Activated CD4-positive, alpha-beta T cell treated with anti-CD3 and anti-CD28 coated beads, Interleukin-2, amount 50 U/mL, for 4 hours (primary cell): ENCODE data around the gene B3GNT2.
"Not testable (repeated sequence)": the region's sequence is repeated elsewhere in the genome, so short reads cannot be mapped to it uniquely, and the experiment has no call there.

ENCODE experiments used
- DNase-seq, 2 experiments: peaks; one replicate each; pipeline ENCODE4 v3.0.0-alpha.2; 2020

The B3GNT2 gene, protein sequence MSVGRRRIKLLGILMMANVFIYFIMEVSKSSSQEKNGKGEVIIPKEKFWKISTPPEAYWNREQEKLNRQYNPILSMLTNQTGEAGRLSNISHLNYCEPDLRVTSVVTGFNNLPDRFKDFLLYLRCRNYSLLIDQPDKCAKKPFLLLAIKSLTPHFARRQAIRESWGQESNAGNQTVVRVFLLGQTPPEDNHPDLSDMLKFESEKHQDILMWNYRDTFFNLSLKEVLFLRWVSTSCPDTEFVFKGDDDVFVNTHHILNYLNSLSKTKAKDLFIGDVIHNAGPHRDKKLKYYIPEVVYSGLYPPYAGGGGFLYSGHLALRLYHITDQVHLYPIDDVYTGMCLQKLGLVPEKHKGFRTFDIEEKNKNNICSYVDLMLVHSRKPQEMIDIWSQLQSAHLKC

GRCh38 chr2:62195421-62196277 is at the start of gene B3GNT2:
Gene B3GNT2 (plus strand): TSS chr2:62196115. CDS start chr2:62222221, 26,106 bp downstream.
- DNase-seq: peak; percentile 79 to 82

DNA sequence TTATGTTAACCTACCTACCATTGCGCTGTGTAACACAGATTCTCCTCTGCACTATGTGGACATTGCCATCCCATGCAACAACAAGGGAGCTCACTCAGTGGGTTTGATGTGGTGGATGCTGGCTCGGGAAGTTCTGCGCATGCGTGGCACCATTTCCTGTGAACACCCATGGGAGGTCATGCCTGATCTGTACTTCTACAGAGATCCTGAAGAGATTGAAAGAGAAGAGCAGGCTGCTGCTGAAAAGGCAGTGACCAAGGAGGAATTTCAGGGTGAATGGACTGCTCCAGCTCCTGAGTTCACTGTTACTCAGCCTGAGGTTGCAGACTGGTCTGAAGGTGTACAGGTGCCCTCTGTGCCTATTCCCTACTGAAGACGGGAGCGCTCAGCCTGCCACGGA is 49.1 kb upstream of the B3GNT2 start:
- not testable (repeated sequence) for DNase-seq

DNA sequence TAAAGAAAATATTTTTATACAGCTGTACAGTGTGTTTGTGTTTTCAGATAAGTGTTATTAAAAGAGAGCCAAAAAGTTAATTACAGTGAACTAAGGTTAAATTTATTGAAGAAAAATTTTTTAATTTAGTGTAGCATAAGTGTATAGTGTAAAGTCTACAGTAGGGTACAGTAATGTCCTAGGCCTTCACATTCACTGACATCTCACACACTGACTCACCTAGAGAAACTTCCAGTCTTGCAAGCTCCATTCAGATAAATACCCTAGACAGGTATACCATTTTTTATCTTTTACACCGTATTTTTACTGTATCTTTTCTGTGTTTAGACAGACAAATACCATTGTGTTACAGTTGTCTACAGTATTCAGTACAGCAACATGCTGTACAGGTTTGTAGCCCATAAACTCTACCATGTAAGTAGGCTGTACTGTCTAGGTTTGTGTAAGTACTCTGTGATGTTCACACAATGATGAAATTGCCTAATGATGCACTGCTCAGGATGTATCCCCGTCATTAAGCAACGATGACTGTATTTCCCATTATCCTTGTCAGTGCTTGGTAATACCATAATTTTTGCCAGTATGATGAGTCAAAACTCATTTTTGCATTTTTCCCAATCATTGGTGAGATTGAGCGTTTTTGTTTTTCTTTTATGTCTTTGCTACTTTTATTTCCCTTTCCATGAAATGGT is 48.2 kb upstream of the B3GNT2 start:
- DNase-seq: no peak

DNA sequence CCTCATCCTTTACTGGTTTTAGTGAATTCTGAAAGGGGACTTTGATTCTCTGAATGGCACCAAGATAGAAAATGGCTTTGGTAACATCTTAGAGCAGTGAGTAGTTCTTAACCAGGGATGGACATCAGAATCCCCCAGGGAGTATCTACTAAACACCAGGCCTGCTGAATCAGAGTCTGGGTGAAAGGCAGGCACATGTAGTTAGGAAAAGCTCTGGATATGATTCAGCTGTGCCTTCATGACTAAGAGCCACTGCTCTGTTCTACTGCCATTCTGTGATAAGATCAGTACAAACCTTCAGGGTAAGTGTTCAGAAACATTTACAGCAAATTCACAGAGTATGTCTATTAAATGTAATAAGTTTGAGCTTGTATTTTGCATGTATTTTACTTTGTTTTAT is 46.2 kb upstream of the B3GNT2 start:
- no peak for DNase-seq

DNA sequence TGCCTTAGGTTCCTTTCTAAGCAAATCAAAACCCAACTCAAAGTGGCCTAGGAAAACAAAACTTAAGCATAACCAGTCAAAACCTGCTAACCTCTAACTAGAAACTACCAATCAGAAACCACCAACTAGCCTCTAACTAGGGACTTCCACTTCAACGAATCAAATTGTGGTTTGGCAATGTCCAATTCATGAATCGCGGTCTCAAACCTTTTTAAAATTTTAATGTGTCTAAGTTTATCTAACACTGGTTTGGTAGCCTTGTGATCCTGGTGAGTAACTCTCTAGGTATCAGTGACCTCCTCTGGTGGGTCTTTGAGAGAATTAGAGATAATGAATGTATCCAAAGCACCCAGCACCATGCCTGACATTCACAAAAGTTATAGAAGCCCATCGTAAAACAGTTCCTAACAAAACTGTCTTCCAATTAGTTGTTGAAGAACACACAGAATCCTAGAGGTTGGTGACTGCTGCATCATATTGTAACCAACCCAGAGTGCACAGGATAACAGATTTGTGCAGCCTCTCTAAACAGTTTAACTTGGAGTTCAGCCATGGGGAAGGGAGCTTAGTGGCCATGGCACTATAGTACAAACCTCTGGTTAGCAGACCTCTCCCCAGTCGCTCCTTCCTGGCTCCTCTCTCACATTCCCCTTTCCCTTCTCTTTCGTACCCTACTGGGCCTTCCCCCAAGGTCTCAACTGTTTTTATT is 45.2 kb upstream of the B3GNT2 start:
- DNase-seq: no peak

DNA sequence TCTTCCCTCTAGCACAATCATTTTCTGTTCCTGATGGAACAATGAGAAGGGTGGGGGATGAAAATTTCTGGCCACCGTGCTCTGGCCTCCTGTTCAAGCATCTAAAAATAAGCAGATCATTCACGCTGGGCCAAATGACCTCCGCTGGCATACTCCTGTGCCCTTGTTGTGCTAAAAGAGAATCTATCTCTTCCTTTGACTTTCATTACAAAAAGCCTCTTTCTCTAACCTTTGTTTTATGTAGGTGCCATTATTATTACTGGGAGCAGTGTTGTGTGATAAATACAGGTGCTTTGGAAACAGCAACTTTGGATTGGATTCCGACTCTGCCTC is 44.6 kb upstream of the B3GNT2 start:
- DNase-seq: no peak

DNA sequence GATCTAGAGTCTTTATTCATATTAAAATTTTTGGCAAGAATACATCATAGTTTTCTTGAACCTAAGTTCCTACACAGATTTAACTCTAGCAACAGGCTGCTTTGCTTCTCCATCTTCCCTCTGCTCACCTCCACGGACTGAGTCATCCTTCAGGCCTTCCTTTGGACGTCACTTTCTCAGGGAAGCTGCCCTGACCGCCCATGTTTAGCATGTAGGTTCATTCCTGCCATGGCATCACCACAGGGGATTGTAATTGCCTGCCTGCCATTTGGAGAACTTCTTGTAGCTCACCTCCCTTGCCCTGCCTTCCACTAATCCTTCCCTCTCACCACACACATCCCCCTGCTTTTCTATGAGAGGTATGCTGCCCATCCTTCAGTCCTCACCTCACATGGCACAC is 43.9 kb upstream of the B3GNT2 start:
- DNase-seq: no peak

GRCh38 chr2:62156861-62157496 is 38.9 kb upstream of the B3GNT2 start:
- no peak for DNase-seq

GRCh38 chr2:62158444-62159121 is 37.3 kb upstream of the B3GNT2 start:
- no peak for DNase-seq

DNA sequence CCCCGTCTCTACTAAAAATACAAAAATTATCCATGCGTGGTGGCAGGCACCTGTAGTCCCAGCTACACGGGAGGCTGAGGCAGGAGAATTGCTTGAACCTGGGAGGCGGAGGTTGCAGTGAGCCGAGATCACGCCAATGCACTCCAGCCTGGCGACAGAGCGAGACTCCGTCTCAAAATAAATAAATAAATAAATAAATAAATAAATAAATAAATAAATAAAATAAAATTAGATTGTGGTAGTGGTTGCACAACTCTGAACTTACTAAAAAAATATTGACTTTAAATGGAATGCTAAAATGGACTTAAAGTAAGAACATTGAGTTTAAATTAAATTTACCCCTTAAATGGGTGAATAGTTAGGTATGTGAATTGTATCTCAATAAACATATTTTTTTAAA is 35.2 kb upstream of the B3GNT2 start:
- not testable (repeated sequence) for DNase-seq

DNA sequence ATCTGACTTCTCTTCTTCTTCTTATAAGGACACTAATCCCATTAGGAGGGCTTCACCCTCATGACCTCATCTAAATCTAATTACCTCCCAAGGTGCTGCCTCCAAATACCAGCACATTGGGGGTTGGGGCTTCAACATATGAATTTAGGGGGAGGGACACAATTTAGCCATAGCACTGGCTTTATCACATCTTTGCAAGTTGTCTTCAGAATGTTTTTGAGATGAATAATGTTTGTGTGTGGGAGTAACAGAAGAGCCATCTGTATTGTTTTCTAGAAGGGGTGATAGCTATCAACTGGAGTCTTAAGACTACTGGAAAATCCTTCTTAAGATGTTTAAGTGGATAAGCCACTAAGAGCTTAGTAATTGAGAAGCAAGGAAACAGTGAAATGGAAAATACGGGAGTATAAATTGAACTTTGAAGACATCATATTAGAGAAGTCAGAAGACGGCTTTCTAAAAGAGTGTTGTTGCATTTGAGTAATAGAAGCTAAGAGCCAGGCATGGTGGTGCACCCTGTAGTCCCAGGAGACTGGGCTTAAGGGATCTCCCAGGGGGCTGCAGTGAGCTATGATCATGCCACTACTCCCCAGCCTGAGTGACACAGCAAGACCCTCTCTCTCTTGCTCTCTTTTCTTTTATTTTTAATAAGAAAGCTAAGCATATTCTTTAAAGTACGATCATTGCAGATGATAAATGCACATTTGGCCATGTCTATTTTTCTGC is 32.6 kb upstream of the B3GNT2 start:
- no peak for DNase-seq

GRCh38 chr2:62163834-62164233 is 32.1 kb upstream of the B3GNT2 start:
- DNase-seq: no peak

DNA sequence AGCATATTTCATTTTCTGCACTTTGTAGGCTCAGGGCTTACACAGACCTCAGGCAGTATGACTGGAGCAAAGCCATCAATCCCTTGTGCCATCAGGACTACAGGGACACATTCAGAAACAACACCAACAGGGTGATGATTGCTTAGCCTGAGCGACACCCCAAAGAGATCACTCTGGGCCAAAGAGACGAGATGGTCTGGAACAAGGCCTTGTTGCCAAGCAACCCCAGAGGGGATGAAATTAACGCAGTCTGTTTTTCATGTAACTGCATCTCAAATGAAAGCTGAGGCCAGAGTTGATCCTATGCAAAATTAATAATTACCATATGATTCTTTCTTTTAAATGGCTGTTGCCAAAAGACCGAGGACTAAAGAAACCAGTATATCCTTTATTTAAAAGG is 20.2 kb upstream of the B3GNT2 start:
- no peak for DNase-seq

- DNase-seq: no peak
Measured at GRCh38 chr2:62176801-62177200, 19.1 kb upstream of the B3GNT2 start.

GRCh38 chr2:62177392-62178049 is 18.4 kb upstream of the B3GNT2 start:
- no peak for DNase-seq

DNA sequence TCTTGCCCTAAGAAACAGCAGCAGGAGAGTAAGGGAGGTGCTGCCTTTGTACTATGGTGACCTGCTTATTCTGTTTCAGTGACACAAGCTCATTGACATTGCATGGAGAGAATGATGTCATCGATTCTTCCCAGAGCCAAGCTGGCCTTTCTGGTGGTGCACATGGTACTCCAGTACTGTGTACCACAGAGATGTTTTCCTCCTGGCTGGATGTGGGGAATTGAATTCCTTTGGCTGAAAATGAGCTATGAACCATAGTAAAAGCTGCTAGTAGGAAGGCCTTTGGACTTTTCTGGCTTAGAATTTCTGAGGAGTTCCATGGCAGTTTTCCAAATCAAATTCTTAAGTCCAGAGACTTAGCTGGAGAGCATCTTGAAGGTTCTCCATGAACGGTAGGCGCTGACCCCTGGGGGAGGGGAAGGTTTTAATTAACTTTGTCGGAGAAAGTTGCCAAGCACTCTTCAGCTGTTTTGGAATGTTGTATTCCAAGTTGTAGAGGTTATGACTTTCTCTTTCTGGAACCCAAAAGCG is 17.1 kb upstream of the B3GNT2 start:
- DNase-seq: no peak

DNA sequence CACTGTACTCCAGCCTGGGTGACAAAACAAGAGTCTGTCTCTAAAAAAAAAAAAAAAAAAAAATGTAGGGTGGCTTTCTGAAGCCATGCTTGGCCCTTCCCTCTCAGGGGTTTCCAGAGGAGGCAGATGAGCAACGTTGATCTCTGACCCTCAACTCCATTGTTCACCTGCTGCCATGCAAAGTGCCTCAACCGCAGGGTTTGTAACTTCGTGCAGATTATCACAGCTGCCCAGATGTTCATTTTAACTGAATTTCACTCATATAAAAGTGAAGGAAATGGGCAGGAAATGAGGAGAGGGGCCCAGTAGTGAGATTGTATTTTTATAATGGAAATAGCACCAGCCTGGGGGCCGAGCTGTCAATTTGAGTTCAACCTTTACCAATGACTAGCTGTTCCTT is 14.9 kb upstream of the B3GNT2 start:
- DNase-seq: no peak

DNA sequence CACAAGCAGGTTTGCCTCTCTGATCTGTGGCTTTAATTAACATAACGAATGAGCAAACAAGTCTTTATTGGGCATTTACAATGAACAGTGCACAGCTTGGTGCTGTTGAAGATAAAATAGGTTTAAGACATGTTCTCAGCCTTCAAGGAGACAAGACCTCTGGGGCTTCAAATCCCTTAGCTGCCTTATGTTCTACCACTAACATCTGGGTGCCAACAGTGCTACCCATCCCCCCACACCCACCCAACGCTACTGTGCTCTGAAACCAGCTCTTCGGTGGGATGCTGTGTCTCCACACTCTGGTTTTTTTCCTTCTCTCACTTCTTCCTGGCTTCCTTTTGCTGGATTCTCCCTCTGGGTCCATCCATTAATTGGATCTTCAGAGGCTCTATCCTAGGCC is 14.1 kb upstream of the B3GNT2 start:
- DNase-seq: no peak

DNA sequence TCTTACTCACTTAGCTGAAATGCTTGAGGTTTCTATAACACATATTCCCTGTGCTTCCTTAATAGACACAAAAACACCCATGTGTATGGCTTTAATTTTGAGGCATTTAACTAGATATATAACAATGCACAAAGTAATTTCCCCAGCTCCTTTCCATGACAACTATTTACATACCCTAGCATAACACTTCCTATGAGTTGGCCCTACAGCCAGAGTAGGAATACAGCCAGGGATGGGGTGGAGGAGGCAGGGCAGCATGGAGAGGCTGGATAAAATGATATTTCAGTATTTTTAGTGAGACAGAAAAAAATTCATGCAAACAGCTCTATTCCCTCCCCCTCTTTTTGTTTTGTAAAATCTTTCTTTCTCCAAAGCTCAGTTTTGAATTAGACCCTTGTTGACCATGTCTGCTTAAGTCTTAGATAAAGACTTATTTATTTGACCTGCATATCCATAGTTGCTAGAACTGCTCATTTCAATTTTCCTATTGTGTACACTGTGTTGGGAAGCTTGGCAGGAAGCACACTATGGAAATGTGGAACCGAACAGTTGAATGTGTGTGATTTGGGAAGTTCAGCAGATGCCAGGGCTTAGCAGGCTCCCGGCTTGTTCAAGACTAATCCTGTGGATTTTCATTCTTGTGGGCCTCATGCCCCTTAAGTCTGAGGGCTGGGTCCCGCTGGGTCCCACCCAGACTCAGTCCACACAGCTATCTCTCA is 11.2 kb upstream of the B3GNT2 start:
- no peak for DNase-seq
